Measurements from ENCODE around the gene DNAJC3. TPM values are rescaled to one million over a fixed set of nuclear protein-coding genes. Genes with fewer than 3 reads are reported as not detected.

The DNAJC3 gene
- total and polyA plus RNA-seq, 2 of the 8 experiments (the other 6 are each of a cell fraction or from before 2014, with no cell fraction given), result 4.3 to 24.1 TPM

DNA sequence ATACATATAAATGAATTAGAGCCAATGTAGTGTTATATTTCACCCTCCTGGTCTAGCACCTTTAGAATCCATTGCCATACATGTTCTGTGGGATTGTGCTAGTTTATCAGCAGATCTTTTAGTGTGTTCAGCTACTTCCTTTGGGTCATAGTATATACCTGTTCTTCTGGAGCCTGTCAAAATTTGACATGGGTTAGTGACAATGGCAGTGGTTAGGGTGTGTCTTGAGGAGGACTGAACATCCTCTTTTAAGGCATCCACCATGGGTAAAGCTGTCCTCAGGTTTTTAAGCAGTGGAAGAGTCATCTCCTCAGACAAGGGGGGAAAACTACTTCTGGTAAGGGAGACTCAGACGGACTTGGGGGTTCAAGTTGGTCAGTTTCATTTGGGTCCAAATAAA is 29.4 kb downstream of the DNAJC3 start (continued):
- TF ChIP-seq, protein P1, sequence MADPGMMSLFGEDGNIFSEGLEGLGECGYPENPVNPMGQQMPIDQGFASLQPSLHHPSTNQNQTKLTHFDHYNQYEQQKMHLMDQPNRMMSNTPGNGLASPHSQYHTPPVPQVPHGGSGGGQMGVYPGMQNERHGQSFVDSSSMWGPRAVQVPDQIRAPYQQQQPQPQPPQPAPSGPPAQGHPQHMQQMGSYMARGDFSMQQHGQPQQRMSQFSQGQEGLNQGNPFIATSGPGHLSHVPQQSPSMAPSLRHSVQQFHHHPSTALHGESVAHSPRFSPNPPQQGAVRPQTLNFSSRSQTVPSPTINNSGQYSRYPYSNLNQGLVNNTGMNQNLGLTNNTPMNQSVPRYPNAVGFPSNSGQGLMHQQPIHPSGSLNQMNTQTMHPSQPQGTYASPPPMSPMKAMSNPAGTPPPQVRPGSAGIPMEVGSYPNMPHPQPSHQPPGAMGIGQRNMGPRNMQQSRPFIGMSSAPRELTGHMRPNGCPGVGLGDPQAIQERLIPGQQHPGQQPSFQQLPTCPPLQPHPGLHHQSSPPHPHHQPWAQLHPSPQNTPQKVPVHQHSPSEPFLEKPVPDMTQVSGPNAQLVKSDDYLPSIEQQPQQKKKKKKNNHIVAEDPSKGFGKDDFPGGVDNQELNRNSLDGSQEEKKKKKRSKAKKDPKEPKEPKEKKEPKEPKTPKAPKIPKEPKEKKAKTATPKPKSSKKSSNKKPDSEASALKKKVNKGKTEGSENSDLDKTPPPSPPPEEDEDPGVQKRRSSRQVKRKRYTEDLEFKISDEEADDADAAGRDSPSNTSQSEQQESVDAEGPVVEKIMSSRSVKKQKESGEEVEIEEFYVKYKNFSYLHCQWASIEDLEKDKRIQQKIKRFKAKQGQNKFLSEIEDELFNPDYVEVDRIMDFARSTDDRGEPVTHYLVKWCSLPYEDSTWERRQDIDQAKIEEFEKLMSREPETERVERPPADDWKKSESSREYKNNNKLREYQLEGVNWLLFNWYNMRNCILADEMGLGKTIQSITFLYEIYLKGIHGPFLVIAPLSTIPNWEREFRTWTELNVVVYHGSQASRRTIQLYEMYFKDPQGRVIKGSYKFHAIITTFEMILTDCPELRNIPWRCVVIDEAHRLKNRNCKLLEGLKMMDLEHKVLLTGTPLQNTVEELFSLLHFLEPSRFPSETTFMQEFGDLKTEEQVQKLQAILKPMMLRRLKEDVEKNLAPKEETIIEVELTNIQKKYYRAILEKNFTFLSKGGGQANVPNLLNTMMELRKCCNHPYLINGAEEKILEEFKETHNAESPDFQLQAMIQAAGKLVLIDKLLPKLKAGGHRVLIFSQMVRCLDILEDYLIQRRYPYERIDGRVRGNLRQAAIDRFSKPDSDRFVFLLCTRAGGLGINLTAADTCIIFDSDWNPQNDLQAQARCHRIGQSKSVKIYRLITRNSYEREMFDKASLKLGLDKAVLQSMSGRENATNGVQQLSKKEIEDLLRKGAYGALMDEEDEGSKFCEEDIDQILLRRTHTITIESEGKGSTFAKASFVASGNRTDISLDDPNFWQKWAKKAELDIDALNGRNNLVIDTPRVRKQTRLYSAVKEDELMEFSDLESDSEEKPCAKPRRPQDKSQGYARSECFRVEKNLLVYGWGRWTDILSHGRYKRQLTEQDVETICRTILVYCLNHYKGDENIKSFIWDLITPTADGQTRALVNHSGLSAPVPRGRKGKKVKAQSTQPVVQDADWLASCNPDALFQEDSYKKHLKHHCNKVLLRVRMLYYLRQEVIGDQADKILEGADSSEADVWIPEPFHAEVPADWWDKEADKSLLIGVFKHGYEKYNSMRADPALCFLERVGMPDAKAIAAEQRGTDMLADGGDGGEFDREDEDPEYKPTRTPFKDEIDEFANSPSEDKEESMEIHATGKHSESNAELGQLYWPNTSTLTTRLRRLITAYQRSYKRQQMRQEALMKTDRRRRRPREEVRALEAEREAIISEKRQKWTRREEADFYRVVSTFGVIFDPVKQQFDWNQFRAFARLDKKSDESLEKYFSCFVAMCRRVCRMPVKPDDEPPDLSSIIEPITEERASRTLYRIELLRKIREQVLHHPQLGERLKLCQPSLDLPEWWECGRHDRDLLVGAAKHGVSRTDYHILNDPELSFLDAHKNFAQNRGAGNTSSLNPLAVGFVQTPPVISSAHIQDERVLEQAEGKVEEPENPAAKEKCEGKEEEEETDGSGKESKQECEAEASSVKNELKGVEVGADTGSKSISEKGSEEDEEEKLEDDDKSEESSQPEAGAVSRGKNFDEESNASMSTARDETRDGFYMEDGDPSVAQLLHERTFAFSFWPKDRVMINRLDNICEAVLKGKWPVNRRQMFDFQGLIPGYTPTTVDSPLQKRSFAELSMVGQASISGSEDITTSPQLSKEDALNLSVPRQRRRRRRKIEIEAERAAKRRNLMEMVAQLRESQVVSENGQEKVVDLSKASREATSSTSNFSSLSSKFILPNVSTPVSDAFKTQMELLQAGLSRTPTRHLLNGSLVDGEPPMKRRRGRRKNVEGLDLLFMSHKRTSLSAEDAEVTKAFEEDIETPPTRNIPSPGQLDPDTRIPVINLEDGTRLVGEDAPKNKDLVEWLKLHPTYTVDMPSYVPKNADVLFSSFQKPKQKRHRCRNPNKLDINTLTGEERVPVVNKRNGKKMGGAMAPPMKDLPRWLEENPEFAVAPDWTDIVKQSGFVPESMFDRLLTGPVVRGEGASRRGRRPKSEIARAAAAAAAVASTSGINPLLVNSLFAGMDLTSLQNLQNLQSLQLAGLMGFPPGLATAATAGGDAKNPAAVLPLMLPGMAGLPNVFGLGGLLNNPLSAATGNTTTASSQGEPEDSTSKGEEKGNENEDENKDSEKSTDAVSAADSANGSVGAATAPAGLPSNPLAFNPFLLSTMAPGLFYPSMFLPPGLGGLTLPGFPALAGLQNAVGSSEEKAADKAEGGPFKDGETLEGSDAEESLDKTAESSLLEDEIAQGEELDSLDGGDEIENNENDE (IDR thresholded peaks at IDR 0.05; ENCODE audit: insufficient replicate concordance, low read length), result no peak
- TF ChIP-seq GTF2F1 (IDR thresholded peaks at IDR 0.05; ENCODE audit: borderline replicate concordance, low read depth, low read length), result no peak
